Urothelium cell line (cell line): ENCODE results near the gene MID1.

Source experiments
- DNase-seq: peaks from one replicate; pipeline ENCODE4 v3.0.0; 2011; ENCODE audit warnings: low spot score, mixed read lengths
- FAIRE-seq: peaks from 2 replicates; lab custom pipeline; 2011; peaks lifted over from hg19 to GRCh38; lab: Jason Lieb, UNC

The MID1 gene, protein sequence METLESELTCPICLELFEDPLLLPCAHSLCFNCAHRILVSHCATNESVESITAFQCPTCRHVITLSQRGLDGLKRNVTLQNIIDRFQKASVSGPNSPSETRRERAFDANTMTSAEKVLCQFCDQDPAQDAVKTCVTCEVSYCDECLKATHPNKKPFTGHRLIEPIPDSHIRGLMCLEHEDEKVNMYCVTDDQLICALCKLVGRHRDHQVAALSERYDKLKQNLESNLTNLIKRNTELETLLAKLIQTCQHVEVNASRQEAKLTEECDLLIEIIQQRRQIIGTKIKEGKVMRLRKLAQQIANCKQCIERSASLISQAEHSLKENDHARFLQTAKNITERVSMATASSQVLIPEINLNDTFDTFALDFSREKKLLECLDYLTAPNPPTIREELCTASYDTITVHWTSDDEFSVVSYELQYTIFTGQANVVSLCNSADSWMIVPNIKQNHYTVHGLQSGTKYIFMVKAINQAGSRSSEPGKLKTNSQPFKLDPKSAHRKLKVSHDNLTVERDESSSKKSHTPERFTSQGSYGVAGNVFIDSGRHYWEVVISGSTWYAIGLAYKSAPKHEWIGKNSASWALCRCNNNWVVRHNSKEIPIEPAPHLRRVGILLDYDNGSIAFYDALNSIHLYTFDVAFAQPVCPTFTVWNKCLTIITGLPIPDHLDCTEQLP

GRCh38 chrX:10620121-10620699, at the start of gene MID1:
TSS of gene MID1 (minus strand) at chrX:10620585. CDS start at chrX:10567547, 53,038 bp downstream.
- FAIRE-seq (no peak), DNase-seq (no peak)

DNA sequence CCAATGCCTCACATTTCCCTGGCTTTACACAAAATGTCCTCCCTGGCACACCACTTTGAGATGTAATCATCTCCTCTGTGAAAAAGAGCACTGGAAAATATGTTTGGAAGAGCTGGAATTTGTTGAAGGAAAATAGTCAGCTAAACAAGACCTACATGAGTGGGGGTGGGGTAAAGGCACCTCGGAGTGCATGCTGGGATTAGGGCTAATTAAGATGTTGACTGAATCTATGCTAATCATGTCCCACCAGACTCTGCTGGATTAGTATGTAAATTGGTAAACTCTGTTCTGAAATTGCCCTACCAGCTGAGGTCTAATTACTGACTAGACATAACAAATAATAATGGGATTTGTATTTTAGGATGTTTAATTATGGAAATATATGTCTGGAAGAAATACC, 46.8 kb upstream of the MID1 start:
- DNase-seq (no peak), FAIRE-seq (no peak)

DNA sequence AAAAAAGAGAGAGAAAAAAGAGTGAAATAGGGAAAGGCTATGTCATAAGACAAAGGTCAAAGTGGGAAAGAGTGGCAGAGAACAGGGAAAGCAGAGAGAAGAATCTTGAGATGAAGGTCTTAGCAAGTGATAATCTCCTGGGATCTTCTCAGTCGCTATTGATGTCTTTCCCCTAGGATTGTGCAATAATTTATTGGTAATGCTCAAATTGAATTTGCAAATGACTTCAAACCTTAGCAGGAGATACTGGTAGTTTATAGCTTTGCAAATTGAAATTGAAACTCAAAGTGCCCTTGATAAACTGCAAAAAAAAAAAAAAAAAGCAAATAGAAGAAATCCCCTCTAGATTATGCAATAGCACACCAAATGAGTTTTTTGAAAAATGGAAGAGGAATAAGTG, 45.7 kb upstream of the MID1 start:
- FAIRE-seq: no peak
- no peak for DNase-seq

DNA sequence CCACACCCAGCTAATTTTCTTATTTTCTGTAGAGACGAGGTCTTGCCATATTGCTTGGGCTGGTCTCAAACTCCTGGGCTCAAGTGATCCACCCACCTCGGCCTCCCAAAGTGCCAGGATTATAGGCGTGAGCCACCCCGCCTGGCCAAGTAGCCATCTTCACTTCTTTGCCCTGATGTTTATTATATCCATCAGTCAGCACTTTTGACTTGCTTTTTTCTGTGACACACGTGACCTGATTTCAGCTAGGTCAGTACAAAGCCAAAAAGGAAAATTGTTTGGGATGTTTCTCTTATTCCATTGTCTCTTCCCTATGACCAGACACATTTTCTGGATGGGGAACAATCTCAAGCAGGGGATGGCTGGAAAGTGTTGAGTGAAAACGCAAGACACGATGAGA, 45.3 kb upstream of the MID1 start:
- DNase-seq (no peak), FAIRE-seq (no peak)

- no peak for DNase-seq
- no peak for FAIRE-seq
Observed at GRCh38 chrX:10660171-10660570, 39.8 kb upstream of the MID1 start.

- DNase-seq: no peak
- no peak for FAIRE-seq
Observed at GRCh38 chrX:10656214-10656613, 35.8 kb upstream of the MID1 start.

- DNase-seq (no peak), FAIRE-seq (no peak)
Observed at GRCh38 chrX:10654960-10655359, 34.6 kb upstream of the MID1 start.

- FAIRE-seq (no peak), DNase-seq (no peak)
Observed at GRCh38 chrX:10653302-10653701, 32.9 kb upstream of the MID1 start.

DNA sequence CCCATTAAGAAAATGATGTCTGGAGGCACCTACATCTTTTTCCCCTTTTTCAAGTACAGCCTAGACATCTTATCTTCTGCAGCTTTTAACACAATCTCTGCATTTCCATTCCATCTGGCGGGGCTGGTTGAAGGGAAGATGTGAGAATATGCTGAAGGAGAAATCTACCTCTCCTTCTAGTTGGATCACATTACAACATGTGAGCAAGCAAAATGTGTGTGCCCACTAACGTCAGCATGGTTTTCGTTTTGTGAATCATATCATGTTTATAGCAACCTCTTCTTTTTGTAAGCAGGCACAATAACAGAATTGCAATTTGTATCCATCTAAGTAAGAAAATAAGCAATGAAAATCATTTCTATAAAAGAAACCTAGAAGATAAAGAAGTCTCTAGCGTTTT, 28.9 kb upstream of the MID1 start:
- no peak for FAIRE-seq

GRCh38 chrX:10648614-10649013, 28.2 kb upstream of the MID1 start:
- DNase-seq: no peak
- no peak for FAIRE-seq

More for the DNA sequence above, 28.9 kb upstream of the MID1 start:
- DNase-seq: no peak

DNA sequence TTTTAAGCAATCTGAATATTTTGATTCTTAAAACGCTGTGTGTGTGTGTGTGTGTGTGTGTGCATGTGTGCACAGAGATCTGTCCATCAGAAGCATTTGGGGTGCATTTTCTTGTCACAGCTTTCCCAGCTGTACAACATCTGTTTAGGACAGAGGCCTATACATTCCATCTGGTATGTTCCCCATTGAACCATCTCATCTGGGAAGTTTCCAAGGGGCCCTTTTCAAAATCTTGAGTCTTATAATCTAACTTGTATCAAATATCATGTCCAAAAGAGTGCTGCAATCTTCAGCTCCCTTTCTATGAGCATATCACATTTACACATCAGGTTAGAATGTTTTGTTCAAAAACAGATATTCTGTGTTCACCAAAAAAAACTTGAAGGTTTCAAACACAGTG, 16.5 kb upstream of the MID1 start:
- FAIRE-seq (no peak), DNase-seq (no peak)

DNA sequence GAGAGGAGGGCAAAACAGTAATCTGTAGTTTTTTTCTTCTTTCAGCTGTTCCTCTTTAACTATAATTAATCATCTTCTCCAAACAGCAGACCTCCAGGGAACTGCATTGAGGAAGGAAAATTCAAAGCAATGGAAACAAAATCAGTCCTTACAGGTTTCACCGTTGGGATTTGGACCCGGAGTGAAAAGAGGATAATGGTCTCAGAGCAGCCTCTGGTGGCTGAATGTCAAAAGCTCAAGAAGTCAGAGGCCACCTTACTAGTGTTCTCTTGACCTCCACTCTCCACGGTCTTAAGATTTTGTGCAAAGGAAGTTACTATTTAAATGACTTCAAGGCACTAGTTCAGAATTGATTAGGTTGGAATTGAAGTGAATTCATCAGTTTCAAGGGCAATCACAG, 16.0 kb upstream of the MID1 start:
- no peak for DNase-seq
- FAIRE-seq: no peak

GRCh38 chrX:10634392-10635161, 14.2 kb upstream of the MID1 start:
- FAIRE-seq (no peak), DNase-seq (peak; percentile 28)

DNA sequence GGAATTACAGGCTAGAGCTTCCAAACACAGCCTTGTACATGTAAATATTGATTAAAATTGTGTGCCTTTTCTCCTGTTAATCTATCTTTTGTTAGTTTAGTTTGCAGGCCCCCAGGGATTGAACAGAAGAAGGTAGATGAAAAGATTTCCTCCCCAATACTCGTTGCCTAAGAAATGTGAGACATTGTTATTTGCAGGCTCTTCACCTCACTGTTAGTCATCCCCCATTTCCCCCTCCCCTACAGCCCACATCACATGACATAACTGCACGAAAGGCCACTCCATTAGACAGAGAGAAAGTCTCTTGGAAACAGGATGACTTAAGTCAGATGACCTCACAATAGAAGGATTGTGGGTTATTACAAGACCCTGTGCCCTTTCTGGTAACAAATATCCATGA, 13.3 kb upstream of the MID1 start:
- FAIRE-seq (no peak), DNase-seq (peak; percentile 28)

- no peak for FAIRE-seq
- DNase-seq: no peak
Observed at GRCh38 chrX:10631416-10632145, 11.2 kb upstream of the MID1 start.

- DNase-seq (no peak), FAIRE-seq (no peak)
Observed at GRCh38 chrX:10630320-10630719, 9.9 kb upstream of the MID1 start.

GRCh38 chrX:10629905-10630304, 9.5 kb upstream of the MID1 start:
- DNase-seq (no peak), FAIRE-seq (no peak)

GRCh38 chrX:10628906-10629305, 8.5 kb upstream of the MID1 start:
- DNase-seq (peak; percentile 25), FAIRE-seq (no peak)

GRCh38 chrX:10622197-10622596, 1.8 kb upstream of the MID1 start:
- DNase-seq (no peak), FAIRE-seq (no peak)

- DNase-seq (no peak), FAIRE-seq (no peak)
Observed at GRCh38 chrX:10619425-10620046, 849 bp downstream of the MID1 start.
